Stimulated activated CD8-positive, alpha-beta memory T cell treated with anti-CD3 and anti-CD28 coated beads, Interleukin-7, amount 100 ng/mL, for 24 hours (primary cell): Measurements from ENCODE around the gene TACR1.
"Not testable (repeated sequence)": the region's sequence is repeated elsewhere in the genome, so short reads cannot be mapped to it uniquely, and the experiment has no call there.

Experiments
- DNase-seq: peaks from one replicate; pipeline ENCODE4 v3.0.0-alpha.2; 2020; ENCODE audit warnings: low read depth

Gene TACR1

DNA sequence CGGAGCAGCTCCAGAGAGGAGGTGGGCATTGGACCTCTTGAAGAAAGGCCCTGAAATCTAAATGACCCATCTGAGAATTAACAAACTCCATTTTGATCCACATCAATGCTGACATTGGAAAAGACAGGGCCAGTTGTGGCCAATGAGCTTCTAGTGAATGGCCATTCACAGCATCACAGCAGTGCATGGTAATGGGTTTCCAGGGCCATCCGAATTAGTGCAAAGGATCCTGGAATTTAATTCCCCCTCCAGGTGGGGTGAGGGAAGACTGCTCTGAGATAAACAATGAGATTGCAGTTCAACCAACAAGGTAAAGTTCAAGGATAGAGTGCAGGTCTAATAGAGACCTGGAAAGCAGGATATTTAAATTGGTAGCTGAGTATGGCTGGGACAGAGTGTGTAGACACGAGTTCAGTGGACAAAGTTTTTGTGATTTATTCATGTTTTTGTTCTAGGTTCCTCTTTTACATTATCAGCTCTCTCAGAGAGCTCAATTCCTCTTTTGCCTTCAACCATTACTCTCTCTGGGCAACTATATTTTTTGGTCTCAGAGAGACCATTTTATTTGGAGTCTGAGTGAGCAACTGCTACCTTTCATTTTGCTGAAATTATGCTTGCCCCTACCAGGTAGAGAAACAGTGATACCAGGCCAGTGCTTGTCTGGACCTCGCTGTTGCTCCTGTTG lies 5.0 kb downstream of the TACR1 start:
- no peak for DNase-seq

DNA sequence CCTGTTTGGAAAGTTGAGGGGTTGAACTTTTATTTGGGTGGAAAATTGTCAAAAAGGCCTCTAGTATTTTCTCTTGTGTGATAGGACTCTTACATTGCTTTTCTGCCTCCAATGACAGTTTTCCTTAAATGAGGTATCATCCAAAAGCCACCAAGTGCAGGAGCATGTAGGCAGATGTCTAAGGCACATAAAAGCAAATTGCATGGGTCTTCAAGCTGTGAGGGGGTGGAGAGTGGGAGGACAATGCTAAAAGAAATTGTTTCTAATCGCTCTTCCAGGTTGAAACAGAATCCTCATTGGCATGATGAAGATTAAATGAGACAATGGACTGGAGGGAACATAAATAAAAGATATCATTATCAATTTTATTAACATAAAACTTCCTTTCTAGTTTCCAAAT lies 6.8 kb downstream of the TACR1 start:
- no peak for DNase-seq

DNA sequence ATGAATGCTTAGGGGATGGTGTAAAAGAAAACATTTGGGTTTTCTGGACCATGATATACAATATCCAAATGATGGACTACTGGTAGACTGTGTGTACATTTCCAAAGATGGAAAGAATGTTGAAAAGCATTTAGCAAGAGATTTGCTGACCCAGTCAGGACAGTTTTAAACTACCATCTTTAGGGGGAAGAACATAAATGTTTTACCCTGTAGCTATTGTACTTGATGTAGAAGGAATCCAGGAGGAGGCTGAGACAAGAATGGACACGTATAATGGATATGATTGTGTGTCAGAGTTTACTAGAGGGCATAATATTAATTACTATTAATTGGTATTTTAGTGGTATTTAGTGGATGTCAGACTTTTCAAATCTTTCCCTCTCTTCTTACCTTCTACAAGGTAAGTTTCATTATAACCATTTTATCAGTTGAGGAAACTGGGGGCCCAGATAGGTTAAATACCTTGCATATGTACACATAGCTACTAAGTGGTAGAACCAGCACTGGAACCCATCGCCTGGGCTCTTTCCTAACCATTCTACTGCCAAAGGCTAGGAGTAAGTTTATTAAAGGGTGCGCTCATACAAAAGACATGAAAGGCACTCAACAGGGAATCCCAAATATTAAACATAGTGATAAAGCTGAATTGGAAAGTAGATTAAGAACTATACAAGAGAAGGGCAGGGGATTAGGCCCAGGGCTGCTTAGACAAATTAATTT lies 8.9 kb downstream of the TACR1 start:
- DNase-seq = no peak

DNA sequence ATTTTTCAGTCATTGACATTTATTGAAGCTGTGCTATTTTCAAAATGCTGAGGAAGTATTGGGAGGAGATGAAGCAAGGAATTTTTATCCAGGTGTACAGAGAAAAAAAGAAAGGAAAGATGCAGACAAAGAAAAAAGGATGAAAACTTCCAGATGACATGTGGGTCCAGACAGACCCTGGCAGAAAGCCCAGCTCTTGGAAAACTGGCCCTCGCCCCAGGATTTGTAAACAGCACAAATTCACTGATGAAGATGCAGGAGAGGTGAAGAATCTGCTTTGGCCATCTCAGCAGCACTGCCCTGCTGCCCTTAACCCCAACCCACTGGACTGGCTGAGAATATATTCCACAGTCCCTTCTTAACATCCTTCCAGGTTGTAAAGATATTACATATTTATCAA lies 12.5 kb downstream of the TACR1 start:
- no peak for DNase-seq

DNA sequence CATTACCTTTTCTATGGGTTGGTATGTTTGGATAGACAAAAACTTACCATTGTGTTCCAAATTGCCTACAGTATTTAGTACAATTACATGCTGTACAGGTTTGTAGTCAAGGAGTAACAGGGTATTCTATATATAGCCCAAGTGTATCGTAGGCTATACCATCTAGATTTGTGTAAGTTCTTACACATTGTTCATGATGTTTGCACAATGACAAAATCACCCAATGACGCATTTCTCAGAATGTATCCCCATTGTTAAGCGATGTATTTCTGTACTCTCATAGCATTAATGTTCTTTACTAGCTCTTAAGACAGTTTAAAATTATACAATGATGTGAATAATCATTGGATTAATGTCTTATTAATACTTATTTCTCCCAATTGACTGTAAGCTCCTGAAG lies 16.7 kb downstream of the TACR1 start:
- no peak for DNase-seq

DNA sequence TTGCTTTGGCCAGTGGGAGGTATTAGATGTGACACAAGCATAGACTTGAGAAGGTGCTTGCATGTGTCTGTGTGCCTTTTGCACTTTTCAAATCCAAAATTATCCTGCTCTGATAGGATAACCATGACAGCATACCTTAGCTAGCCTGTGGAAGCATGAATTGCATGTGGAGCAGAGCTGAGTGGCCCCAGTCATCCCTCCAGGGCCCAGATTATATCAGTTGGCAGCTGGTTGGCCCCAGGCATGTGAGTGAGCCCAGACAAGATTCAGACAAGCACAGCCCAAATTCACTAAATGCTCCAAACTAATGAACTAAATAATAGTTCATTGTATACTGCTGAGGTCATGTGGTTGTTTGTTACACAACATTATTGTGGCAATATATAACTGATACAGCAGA lies 18.8 kb downstream of the TACR1 start:
- no peak for DNase-seq

DNA sequence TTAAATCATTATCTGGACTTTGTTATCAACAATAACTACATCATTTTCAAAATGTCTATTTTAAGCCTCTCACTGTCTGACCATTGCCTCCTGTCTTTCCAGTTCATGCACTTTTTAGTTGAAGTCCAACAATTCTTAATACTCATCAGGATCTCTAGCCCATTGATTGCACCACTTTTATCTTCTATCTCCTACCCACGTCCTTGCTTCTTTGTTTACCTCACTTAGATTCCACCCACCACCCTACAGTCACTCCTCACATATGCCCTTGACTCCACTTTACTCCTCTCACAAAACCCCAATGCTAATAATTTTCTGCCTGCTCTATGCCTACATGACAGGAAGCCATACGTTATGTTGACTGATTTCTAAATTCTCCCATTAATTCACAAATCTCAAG lies 21.9 kb downstream of the TACR1 start:
- DNase-seq = no peak

DNA sequence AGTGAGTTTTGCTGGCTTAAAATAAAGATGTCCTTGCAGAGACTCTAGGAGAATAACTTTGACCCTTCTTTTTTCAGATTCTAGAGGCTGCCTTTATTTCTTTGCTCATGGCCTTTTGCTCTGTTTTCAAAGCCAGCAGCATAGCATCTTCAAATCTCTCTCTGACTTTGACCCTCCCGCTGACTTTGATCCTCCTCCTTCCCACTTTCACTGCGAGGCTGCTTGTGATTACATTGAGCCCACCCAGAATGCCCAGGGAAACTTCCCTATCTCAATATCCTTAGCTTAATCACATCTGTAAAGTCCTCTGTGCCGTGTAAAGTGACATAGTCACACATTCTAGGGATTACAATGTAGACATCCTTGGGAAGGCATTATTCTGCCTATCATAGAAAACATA lies 23.9 kb downstream of the TACR1 start:
- no peak for DNase-seq

DNA sequence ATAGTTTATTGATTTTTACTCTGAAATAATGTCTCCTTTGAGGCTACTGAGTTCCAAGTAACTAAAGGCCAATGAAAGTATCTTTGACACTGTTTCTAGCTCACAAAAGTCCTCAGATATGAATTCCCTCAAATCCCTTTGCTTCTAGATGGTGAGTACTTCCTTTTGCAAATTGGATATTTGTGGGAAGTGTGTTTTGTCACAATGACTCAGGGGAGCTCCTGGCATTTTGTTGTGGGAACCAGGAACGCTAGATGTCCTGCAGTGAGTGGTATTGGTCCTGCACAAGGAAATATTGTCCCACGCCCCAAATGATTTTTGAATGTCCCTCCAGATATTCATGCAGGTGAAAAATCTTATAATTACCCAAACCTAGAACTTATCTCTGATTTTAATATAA lies 24.3 kb downstream of the TACR1 start:
- DNase-seq = no peak

DNA sequence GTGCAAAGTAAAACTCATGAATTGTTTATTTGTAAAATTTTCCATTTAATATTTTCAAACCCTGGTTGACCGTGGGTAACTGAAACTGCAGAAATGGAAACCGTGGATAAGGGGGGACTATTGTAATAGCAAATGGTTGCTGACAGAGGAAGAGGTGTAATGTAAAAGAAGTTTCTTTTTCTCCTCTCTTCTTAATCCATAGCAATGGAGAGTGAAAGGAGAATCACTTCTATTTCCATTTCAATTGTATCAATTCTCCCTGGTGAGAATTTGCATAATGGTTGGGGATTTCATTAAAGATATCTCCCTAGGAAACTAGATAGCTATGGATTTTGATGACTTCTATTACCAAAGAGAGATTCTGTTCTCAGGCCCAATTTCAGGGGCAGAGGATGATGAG lies 24.8 kb downstream of the TACR1 start:
- DNase-seq = no peak

DNA sequence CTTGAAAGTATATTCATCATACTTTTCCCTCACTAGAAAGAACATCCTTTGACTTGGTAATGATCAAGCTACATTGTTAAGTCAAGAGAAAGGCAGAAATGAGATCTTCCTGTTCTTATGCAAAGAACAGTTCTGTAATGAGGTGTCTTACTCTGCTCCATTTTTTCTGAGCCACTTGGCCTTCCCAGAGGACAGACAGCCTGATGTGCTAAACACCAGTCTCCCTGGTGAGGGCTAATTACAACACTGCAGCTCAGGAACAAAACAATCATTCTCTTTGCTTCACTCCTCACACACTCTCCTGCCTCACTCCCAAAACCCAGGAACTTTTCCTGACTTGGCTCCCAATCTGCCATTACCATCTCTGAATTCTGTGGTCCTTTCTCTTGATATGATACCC lies 25.6 kb downstream of the TACR1 start:
- DNase-seq = no peak

DNA sequence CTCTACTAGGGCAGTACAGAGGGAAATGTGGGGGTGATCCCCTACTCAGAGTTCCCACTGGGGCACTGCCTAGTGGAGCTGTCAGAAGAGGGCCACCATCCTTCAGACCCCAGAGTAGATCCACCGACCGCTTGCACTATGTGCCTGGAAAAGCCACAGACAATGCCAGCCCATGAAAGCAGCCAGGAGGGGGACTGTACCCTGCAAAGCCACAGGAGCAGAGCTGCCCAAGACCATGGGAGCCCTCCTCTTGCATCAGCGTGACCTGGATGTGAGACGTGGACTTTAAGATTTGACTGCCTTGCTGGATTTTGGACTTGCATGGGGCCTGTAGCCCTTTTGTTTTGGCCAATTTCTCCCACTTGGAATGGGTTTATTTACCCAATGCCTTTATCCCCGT lies 27.9 kb downstream of the TACR1 start:
- not testable (repeated sequence) for DNase-seq

DNA sequence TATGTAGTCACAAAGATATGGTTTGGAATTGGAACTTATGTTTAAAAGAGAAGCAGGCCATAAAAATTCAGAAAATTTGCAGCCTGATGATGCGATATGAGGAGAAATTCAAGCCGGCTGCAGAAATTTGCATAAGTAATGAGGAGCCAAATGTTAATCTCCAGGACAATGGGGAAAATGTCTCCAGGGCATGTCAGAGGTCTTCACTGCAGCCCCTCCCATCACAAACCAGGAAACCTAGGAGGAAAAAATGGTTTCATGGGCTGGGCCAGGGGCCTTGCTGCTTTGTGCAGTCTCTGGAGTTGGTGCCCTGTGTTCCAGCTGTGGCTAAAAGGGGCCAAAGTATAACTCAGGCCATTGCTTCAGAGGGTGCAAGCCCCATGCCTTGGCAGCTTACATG lies 28.4 kb downstream of the TACR1 start:
- no peak for DNase-seq

DNA sequence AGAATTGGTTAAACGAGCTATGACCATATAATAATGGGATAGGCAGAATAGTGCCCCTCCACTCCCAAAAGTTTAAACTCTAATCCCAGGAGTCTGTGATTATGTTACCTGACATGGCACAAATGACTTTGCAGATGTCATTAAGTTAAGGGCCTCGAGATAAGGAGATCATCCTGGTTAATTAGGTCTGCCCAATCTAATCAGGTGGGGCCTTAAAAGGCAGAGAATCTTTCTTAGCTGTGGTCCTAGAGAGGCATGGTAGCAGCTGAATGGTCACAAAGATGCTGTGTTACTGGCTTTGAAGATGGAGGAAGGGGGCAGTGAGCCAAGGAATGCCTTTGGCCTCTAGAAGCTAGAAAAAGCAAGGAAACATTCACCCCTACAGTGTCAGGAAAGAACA lies 31.1 kb downstream of the TACR1 start:
- no peak for DNase-seq

DNA sequence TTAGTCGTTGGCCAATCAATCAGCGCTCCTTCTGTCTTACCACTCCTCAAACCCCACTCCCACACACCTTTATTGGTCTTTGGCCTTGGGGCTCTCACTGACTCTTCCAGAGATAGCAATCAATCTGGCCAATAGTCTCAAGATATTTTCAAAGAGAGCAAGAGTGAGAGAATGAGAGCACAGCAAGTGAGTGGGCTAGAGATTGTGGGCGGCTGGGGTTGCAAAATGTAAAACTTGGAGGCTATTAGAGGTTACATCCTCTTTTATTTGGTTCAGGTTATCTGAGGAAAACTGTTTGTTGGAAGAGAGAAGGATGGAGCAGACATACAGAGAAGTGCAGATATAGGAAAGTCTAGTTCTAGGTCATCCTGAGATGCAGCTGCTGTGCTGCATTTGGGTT lies 32.8 kb downstream of the TACR1 start:
- no peak for DNase-seq

DNA sequence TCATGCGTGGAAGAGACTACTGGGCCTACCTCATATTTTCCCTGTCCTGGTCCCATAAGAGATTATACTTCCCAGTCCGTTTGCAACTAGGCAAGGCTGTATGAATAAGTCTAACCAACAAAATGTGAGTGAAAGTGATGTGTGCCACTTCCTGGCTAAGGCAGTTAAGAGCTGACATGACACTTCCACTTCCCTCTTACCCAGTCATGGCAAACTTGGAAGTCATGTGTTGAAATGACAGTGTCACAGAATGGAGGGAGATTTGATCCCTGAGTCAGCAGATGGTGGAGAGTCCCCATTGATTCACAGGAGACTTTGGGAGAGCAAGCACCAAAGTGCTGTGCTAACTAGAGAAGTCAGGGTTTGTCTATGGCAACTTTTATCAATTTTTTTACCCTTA lies 36.4 kb downstream of the TACR1 start:
- no peak for DNase-seq

DNA sequence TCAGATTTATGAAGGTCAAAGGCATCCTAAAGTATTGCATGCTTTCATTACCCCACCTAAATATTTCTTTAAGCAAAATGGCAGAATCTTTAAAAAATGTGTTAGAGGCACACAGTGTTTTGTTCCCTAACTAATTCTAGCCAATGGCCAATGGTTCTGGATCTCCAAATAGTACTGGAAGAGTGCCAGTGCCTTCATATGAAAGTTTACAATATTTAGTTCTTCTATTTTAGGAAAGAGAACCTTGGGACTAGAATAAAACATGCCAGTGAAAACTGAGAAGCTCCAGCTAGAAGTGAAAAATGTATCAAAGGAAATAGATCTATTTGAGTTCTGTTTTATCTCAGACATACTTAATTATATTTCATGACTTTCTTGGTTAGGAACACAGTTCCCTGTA lies 37.1 kb downstream of the TACR1 start:
- no peak for DNase-seq

DNA sequence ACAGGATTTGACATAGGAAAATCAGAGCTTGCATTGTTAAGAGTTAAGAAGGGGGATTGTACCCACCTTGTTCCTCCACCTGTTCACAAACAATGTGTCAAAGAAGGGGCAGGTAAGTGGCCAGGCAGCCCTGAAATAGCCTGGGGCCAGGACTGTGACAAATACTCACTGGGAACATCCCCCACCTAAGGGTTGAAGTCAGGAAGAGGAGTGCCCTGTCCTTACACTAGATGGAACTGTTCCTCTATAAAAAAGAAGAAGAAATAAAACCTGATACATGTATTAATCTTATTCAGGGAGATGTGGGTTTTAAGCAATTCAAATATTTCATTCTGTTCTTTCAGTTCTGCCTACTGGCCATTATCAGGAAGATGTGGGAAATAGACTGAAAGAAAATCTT lies 41.9 kb downstream of the TACR1 start:
- no peak for DNase-seq

DNA sequence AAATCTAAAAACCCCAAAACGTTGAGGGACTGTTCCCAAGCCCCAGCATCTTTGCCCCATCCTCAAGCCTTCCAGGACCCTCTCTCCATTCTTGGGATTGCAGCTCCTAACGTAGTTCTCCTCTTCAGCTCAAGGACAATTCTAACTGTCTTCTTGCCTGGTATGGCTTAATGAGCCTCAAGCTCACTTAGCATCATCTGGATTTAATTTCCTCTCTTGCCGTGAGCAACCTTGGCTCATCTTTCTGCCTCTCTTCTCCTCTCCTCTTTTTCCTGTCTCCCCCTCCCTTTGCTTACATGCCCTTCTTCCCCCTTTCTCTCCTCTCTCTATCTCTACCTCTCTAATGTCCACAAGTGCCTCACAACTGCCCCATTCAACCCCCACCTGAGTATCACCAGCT lies 44.2 kb downstream of the TACR1 start:
- no peak for DNase-seq

DNA sequence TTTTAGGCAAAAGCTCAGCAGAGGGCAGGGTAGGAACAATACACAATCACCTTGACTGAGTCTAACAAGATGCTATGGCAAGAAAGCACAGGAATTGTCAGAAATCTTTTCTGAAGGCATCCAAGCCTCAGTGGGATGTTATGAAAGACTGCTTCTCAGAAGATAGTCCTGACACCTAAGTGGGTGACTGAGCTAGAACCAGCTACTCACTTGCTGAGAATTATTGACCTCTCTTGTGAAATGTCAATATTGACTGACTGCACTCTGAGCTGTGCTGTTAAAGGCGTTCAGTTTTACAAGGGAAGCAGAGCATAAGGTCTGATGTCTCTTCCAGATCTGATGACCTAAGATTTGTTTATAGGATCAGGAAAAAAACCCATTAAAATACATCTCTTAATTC lies 46.1 kb downstream of the TACR1 start:
- DNase-seq = no peak

DNA sequence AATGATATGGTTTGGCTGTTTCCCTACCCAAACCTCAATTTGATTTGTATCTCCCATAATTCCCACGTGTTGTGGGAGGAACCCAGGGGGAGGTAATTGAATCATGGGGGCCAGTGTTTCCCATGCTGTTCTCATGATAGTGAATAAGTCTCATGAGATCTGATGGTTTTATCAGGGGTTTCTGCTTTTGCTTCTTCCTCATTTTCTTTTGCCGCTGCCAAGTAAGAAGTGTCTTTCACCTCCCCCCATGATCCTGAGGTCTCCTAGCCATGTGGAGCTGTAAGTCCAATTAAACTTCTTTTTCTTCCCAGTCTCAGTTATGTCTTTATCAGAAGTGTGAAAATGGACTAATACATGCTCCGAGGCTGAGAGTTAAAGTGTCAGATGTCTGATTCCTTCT lies 47.1 kb downstream of the TACR1 start:
- DNase-seq = not testable (repeated sequence)

DNA sequence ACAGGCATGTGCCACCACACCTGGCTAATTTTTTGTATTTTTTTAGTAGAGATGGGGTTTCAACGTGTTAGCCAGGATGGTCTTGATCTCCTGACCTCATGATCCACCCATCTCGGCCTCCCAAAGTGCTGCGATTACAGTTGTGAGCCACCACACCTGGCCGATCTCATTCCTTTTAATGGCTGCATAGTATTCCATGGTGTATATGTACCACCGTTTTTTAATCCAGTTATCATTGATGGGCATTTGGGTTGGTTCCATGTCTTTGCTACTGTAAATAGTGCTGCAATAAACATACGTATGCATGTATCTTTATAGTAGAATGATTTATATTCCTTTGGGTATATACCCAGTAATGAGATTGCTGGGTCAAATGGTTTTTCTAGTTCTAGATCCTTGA lies 51.4 kb downstream of the TACR1 start:
- not testable (repeated sequence) for DNase-seq

DNA sequence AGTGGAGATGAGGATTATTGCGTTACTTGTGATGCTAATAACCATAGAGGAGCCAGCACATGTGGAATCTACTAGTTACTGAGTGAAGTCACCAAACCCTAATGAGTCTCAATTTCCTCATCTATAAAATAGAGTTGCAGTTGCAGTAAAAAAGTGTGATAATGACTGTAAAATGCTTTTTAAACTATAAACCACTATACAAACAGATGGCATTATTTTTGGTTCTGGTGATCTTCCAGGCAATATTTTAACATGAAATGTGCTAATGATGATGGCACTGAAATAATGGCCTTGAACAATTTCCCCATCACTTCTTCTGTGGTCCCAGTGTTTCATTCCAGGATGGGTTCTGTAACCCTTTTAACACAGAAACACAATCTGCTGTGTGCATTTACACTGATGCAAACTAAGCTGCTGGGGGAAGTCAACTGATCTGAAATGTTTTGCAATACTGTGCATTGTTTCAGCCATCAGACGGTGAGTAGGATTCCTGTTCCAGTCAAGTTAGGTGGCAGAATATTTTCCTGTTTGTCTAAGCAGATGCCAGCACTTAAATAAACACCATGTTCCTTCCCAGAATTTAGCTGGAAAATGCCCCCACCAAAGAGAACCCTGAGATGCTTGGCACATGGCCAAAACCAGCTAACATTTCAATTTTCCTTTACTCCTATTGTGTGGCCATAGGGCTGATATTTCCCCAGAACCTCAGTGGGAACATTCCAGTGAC lies 52.6 kb downstream of the TACR1 start:
- no peak for DNase-seq
